GM13977 (cell line): ENCODE data around the gene SLC4A1.

Source experiments
- DNase-seq: peaks from one replicate; pipeline ENCODE4 v3.0.0; 2012; ENCODE audit warnings: low spot score
- CTCF ChIP-seq: IDR thresholded peaks from 2 replicates; pipeline ENCODE4 v1.5.1; 2012; ENCODE audit warnings: mild to moderate bottlenecking, control low read depth; ENCODE audit not compliant: insufficient read depth; ENCODE audit errors: extremely low read depth, missing control alignments
- in situ Hi-C: fragments of 300-500 bp; cut with MboI; formaldehyde crosslinking; loops from one replicate; pipeline ENCODE4 v1.12.0; 2022; ENCODE audit warnings: low sequenced_read_pairs, low pct_unique_long_range_greater_than_20kb, mixed read lengths, inconsistent platforms; ENCODE audit not compliant: unreplicated experiment

Gene SLC4A1

GRCh38 chr17:44204441-44204882 is 63.5 kb downstream of the SLC4A1 start:
- in situ Hi-C loops, result loop anchor here (5.0 to 25.0 kb wide), 2 partner anchors 123 to 308 kb away; partner anchors contain the start of gene GPATCH8
- no peak for TF ChIP-seq CTCF
- no peak for DNase-seq

GRCh38 chr17:44203731-44204440 is 64.0 kb downstream of the SLC4A1 start:
- peak; percentile 67 for TF ChIP-seq CTCF
- in situ Hi-C loops, result loop anchor here (5.0 to 25.0 kb wide), 2 partner anchors 123 to 308 kb away; partner anchors contain the start of gene GPATCH8
- DNase-seq, result peak; percentile 74

- TF ChIP-seq CTCF, result no peak
- in situ Hi-C loops, result loop anchor here (5.0 to 25.0 kb wide), 2 partner anchors 125 to 310 kb away; partner anchors contain the start of gene GPATCH8
These were observed 65.2 kb downstream of the SLC4A1 start for GRCh38 chr17:44202756-44203155.

GRCh38 chr17:44200478-44201155 is 67.3 kb downstream of the SLC4A1 start:
- in situ Hi-C loops, result loop anchor here (5.0 to 25.0 kb wide), 2 partner anchors 127 to 312 kb away; partner anchors contain the start of gene GPATCH8
- DNase-seq, result no peak
- TF ChIP-seq CTCF, result no peak

More at GRCh38 chr17:44202756-44203155, 65.2 kb downstream of the SLC4A1 start:
- DNase-seq, result no peak

- TF ChIP-seq CTCF, result no peak
- DNase-seq, result peak; percentile 100
- in situ Hi-C loops, result loop anchor here (5.0 to 25.0 kb wide), 2 partner anchors 127 to 312 kb away; partner anchors contain the start of gene GPATCH8
These were observed 68.1 kb downstream of the SLC4A1 start, which contains the start of gene ATXN7L3 for GRCh38 chr17:44199553-44200477. ATXN7L3 (minus strand) TSS chr17:44199884; CDS start chr17:44198070, 1,814 bp downstream.
